HepG2 (cell line): ENCODE measurements around the gene YY1. TPM values are rescaled to one million over a fixed set of nuclear protein-coding genes. Genes with fewer than 3 reads are reported as not detected.

ENCODE experiments used
- ATAC-seq: fragments of 200-7000 bp; cut with Tn5 transposase; 3 replicates; pipeline ENCODE4 v1.9.1; 2020; ENCODE audit warnings: mild to moderate bottlenecking, moderate library complexity
- BruUV-seq: library from RNA; stranded (reverse); fragments of 400-500 nt; replicated peaks from 2 replicates; lab custom pipeline; 2021; lab: Mats Ljungman, UMichigan
- CTCF ChIA-PET: fragments of 300-600 bp; formaldehyde crosslinking; extraction: SDS; loops from one replicate; lab custom pipeline; 2021; ENCODE audit warnings: low total read pairs, inconsistent platforms, low intra/inter-chr PET ratio; lab: Yijun Ruan, JAX
- POLR2A ChIA-PET: fragments of 350-600 bp; sonication (Branson Sonifier 250); formaldehyde crosslinking; loops from one replicate; lab custom pipeline; 2020; ENCODE audit warnings: antibody characterized with exemption, inconsistent platforms; lab: Yijun Ruan, JAX
- DNase-seq: peaks from one replicate; pipeline ENCODE4 v3.0.0-alpha.2; 2015; ENCODE audit warnings: low spot score
- FAIRE-seq: peaks from 3 replicates; lab custom pipeline; 2011; peaks lifted over from hg19 to GRCh38; lab: Jason Lieb, UNC
- H2AFZ ChIP-seq: one replicate; pipeline ENCODE4 v1.6.1; 2011; ENCODE audit warnings: low read length, inconsistent platforms
- H3K27ac ChIP-seq: fragments of 300-600 bp; 3 replicates; pipeline ENCODE4 v1.8.0; 2011; ENCODE audit warnings: mixed run types, mild to moderate bottlenecking, mixed read lengths, low read length, inconsistent platforms; ENCODE audit not compliant: insufficient read depth; ENCODE audit errors: extremely low read length
- H3K27me3 ChIP-seq, 2 experiments: fragments of 200-600 bp in 1 of 2; 2 replicates in 1 of 2; 3 replicates in 1 of 2; pipeline versions ENCODE4 v1.6.0 to v1.8.0; 2011; ENCODE audit warnings: low read length in 2 of 2, mild to moderate bottlenecking in 2 of 2, moderate library complexity in 2 of 2, inconsistent platforms in 1 of 2; ENCODE audit not compliant: insufficient read depth in 2 of 2, control insufficient read depth in 1 of 2
- H3K36me3 ChIP-seq, 2 experiments: fragments of 200-600 bp in 1 of 2; replicated peaks in 1 of 2; 2 replicates in 1 of 2; 3 replicates in 1 of 2; pipeline versions ENCODE4 v1.5.1 to v1.8.0; 2011; ENCODE audit warnings: low read length in 2 of 2, inconsistent platforms in 1 of 2; ENCODE audit not compliant: insufficient read depth in 2 of 2, control insufficient read depth in 1 of 2
- H3K4me1 ChIP-seq: 2 replicates; pipeline ENCODE4 v1.5.1; 2012; ENCODE audit warnings: low read length, inconsistent platforms; ENCODE audit not compliant: insufficient read depth
- H3K4me2 ChIP-seq: 2 replicates; pipeline ENCODE4 v1.6.0; 2011; ENCODE audit warnings: low read depth, low read length, inconsistent platforms
- H3K4me3 ChIP-seq, 3 experiments: fragments of 200-600 bp in 1 of 3; sonication (generic), shearing (Covaris generic) in 1 of 3; replicated peaks in 1 of 3; 2 replicates each; pipeline ENCODE4 v1.5.1; 2011 to 2016; ENCODE audit warnings: low read length in 3 of 3, inconsistent platforms in 2 of 3, low read depth in 2 of 3, mild to moderate bottlenecking in 2 of 3, control low read depth in 1 of 3, mixed read lengths in 1 of 3; ENCODE audit not compliant: insufficient read depth in 1 of 3
- H3K79me2 ChIP-seq: one replicate; pipeline ENCODE4 v1.6.1; 2011; ENCODE audit warnings: low read length, inconsistent platforms; ENCODE audit not compliant: insufficient read depth
- H3K9ac ChIP-seq: 2 replicates; pipeline ENCODE4 v1.6.0; 2011; ENCODE audit warnings: mild to moderate bottlenecking, low read depth, low read length, inconsistent platforms; ENCODE audit not compliant: insufficient read depth
- H3K9me3 ChIP-seq: 2 replicates; pipeline ENCODE4 v1.5.1; 2012; ENCODE audit warnings: mild to moderate bottlenecking, low read length
- H4K20me1 ChIP-seq: 2 replicates; pipeline ENCODE4 v1.6.0; 2011; ENCODE audit warnings: inconsistent platforms, mild to moderate bottlenecking, low read length, moderate library complexity; ENCODE audit not compliant: insufficient read depth
- BCLAF1 ChIP-seq: fragments of 450-650 bp; IDR thresholded peaks from 2 replicates; pipeline ENCODE4 v1.6.1; 2017; ENCODE audit warnings: mild to moderate bottlenecking
- DDIT3 ChIP-seq: sonication (generic); formaldehyde crosslinking; IDR thresholded peaks from 2 replicates; pipeline ENCODE4 v1.4.0; 2020; ENCODE audit warnings: mild to moderate bottlenecking, missing genetic modification reagents
- RBFOX2 ChIP-seq: fragments of 200-400 bp; formaldehyde crosslinking; IDR thresholded peaks from 2 replicates; pipeline ENCODE4 v1.6.1; 2017; ENCODE audit warnings: low read depth, mild to moderate bottlenecking, low read length
- SIN3B ChIP-seq: fragments of 150-350 bp; IDR thresholded peaks from 2 replicates; pipeline ENCODE4 v1.6.1; 2014; ENCODE audit warnings: low read length
- SRSF1 ChIP-seq: fragments of 200-400 bp; formaldehyde crosslinking; optimal IDR thresholded peaks from 2 replicates; pipeline ENCODE3; 2017; ENCODE audit warnings: mild to moderate bottlenecking, low read depth, low read length, moderate library complexity
- ZNF724P ChIP-seq: sonication (generic); formaldehyde crosslinking; IDR thresholded peaks from 2 replicates; pipeline ENCODE4 v1.8.0; 2022; ENCODE audit warnings: missing genetic modification reagents, borderline replicate concordance
- in situ Hi-C: cut with HindIII; loops from 2 replicates; pipeline ENCODE4 v1.10.0; 2017; ENCODE audit warnings: low pct_unique_long_range_greater_than_20kb; ENCODE audit not compliant: extremely low pct_ligation_motif_present
- intact Hi-C: fragments of 100-400 bp; cut with micrococcal nuclease; formaldehyde crosslinking; loops from one replicate; pipeline ENCODE4 v1.10.0; 2022; ENCODE audit not compliant: unreplicated experiment
- polyA plus RNA-seq, 8 experiments: library from polyadenylated mRNA; depleted of rRNA in 3 of 8; stranded (reverse) in 7 of 8; unstranded in 1 of 8; fragments of >200 nt; fragmentation: Illumina TruSeq in 4 of 8; extraction: Trizol in 4 of 8; gene quantifications; 2 replicates each; pipeline versions ENCODE4 v1.2.1 to v1.2.3, GENCODE V29; 2011 to 2016; ENCODE audit warnings: low read depth in 4 of 8, missing spikeins in 1 of 8, mixed read lengths in 1 of 8; ENCODE audit not compliant: insufficient read depth in 1 of 8
- total RNA-seq, 5 experiments: library from RNA; depleted of rRNA; stranded (reverse); fragments of >200 nt; fragmentation: Illumina TruSeq; extraction: Trizol; gene quantifications; 2 replicates each; pipeline ENCODE4 v1.2.3, GENCODE V29; 2016; ENCODE audit warnings: low read depth in 1 of 5
- TF ChIP-seq, protein P1 (sequence below): sonication (generic); formaldehyde crosslinking; IDR thresholded peaks from 2 replicates; pipeline ENCODE4 v1.9.0; 2021; ENCODE audit warnings: missing genetic modification reagents, borderline replicate concordance

The YY1 gene
- total and polyA plus RNA-seq, 2 of the 13 experiments (the other 11 are each of a cell fraction or from before 2014, with no cell fraction given): 29.4 to 68.1 TPM

GRCh38 chr14:100236881-100237280, 2.1 kb upstream of the YY1 start:
- peaks cover 42% of the 10 kb centered on the region for H3K4me1 ChIP-seq
- peak overlapping the region; percentile 92 to 94 (median 94); a peak in 5 of 6 replicates for H3K4me3 ChIP-seq
- H2AFZ ChIP-seq: no peak overlapping the region
- peak overlapping the region; percentile 96 for H3K27ac ChIP-seq
- ChIA-PET POLR2A (interaction anchor here (1.0 to 6.6 kb wide), 4 partner anchors 14 to 44 kb away, joined by 3 to 64 read pairs (median 7); no protein-coding TSS in a partner anchor), CTCF (no interaction called here)
- no TSS peak for BruUV-seq
- H3K4me2 ChIP-seq: peak overlapping the region; percentile 81
- no peak for DNase-seq
- no peak for FAIRE-seq
- peaks cover 31% of the 10 kb centered on the region for H4K20me1 ChIP-seq
- intact Hi-C loops: loop anchor here (2.0 kb wide), 1 partner anchor 14 kb away; no protein-coding TSS in a partner anchor
- no peak for ATAC-seq
- in situ Hi-C loops: no loop called here
- no peaks in the 10 kb centered on the region for H3K36me3 ChIP-seq
- no peaks in the 10 kb centered on the region; a peak in 1 of 5 replicates for H3K27me3 ChIP-seq
- H3K79me2 ChIP-seq: peaks cover 80% of the 10 kb centered on the region
- no peaks in the 10 kb centered on the region for H3K9me3 ChIP-seq
- TF ChIP-seq SRSF1 (no peak), ZNF724P (CRISPR knock-in tag) (no peak), BCLAF1 (no peak), SIN3B (no peak), RBFOX2 (0 out of 2 replicates have a peak, but pooled peaks have one; percentile 4), DDIT3 (CRISPR knock-in tag) (no peak)
- TF ChIP-seq, protein P1, sequence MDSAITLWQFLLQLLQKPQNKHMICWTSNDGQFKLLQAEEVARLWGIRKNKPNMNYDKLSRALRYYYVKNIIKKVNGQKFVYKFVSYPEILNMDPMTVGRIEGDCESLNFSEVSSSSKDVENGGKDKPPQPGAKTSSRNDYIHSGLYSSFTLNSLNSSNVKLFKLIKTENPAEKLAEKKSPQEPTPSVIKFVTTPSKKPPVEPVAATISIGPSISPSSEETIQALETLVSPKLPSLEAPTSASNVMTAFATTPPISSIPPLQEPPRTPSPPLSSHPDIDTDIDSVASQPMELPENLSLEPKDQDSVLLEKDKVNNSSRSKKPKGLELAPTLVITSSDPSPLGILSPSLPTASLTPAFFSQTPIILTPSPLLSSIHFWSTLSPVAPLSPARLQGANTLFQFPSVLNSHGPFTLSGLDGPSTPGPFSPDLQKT (CRISPR knock-in tag): no peak
- H3K9ac ChIP-seq: peak overlapping the region; percentile 96
